ENCODE measurements around the gene BET1L.

BET1L gene

GRCh38 chr11:209275-210121, 2.3 kb upstream of the BET1L start:
- no peak for DNase-seq

- no peak for DNase-seq
Measured at GRCh38 chr11:208917-209260, 1.7 kb upstream of the BET1L start.

- peak; percentile 20 for DNase-seq
Measured at GRCh38 chr11:208181-208916, 1.1 kb upstream of the BET1L start.

GRCh38 chr11:207863-208180, 623 bp upstream of the BET1L start:
- no peak for DNase-seq

- no peak for DNase-seq
Measured at GRCh38 chr11:206526-207207, 532 bp downstream of the BET1L start.

GRCh38 chr11:206002-206384, 1.2 kb downstream of the BET1L start:
- DNase-seq = no peak

- no peak for DNase-seq
Measured at GRCh38 chr11:205221-206001, 1.8 kb downstream of the BET1L start.

GRCh38 chr11:204587-205109, 2.6 kb downstream of the BET1L start:
- no peak for DNase-seq

- no peak for DNase-seq
Measured at GRCh38 chr11:203945-204586, 3.1 kb downstream of the BET1L start.

- DNase-seq = no peak
Measured at GRCh38 chr11:203056-203944, 3.9 kb downstream of the BET1L start.

GRCh38 chr11:202490-202889, 4.7 kb downstream of the BET1L start:
- no peak for DNase-seq

GRCh38 chr11:201966-202365, 5.2 kb downstream of the BET1L start:
- DNase-seq = no peak

- DNase-seq = no peak
Measured at GRCh38 chr11:200224-201003, 6.8 kb downstream of the BET1L start.

- DNase-seq = no peak
Measured at GRCh38 chr11:199782-200181, 7.4 kb downstream of the BET1L start.

GRCh38 chr11:199004-199581, 8.1 kb downstream of the BET1L start:
- no peak for DNase-seq

- DNase-seq = no peak
Measured at GRCh38 chr11:198236-198806, 8.9 kb downstream of the BET1L start.

- DNase-seq = no peak
Measured at GRCh38 chr11:197741-198235, 9.4 kb downstream of the BET1L start.

GRCh38 chr11:196786-197731, 10.1 kb downstream of the BET1L start:
- DNase-seq = no peak

Measured in NCI-H2171 (cell line).